TTC549 (cell line): Measurements from ENCODE around the gene STAT1.
"Not testable (repeated sequence)": the region's sequence is repeated elsewhere in the genome, so short reads cannot be mapped to it uniquely, and the experiment has no call there.

Source experiments
- FAIRE-seq: peaks from 2 replicates; lab custom pipeline; 2012; peaks lifted over from hg19 to GRCh38; lab: Jason Lieb, UNC

Gene STAT1

GRCh38 chr2:190981333-190981732, 32.6 kb downstream of the STAT1 start:
- no peak for FAIRE-seq

GRCh38 chr2:190980630-190981209, 33.3 kb downstream of the STAT1 start:
- no peak for FAIRE-seq

GRCh38 chr2:190979906-190980629, 33.9 kb downstream of the STAT1 start:
- FAIRE-seq: no peak

DNA sequence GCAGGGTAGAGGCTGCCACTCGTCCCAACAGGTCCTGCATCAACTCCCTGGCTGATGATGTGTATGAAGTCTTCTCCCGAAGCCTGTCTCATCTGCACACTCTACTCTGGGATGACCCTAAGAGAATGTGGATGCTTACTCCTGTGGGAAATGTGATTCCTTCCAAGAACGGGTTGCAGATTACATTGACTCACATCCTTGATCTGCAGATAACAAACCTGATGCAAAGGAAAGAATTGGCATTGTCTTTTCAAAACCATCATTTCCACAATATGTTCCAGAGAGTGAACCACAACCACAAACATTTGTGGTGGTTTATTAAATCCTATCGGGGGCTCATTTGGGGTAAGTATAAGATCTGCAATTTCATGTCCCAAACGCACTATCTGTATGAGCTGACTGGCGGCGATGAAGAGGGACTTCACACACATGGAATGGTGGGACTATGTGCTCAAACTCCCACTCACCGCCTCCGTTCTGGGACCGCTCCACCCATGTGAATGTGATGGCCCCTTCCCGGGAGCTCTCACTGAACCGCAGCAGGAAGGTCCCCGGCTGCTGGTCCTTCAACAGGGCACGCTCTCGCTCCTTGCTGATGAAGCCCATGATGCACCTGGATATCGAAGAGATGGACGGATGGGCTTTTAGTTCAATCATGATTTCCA, 35.5 kb downstream of the STAT1 start:
- FAIRE-seq: no peak

DNA sequence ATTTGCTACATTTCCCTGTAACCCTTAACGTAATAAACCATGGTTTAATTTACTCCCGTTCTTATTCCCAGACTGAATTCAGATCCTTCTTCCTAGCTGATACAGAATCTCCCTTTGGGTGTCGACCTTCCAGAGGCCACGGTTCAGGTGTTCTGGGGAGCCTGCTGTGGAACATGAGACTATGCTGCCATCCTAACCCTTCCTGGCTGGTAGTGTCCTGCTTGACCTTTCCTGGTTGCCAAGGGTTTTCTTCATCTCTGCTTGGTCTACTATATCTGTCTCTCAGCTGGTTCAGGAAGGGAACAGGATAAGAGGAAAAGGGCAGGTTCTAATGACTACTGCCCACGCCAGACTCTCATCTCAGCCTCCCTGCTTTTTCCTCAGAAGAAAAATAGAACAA, 36.5 kb downstream of the STAT1 start:
- no peak for FAIRE-seq

DNA sequence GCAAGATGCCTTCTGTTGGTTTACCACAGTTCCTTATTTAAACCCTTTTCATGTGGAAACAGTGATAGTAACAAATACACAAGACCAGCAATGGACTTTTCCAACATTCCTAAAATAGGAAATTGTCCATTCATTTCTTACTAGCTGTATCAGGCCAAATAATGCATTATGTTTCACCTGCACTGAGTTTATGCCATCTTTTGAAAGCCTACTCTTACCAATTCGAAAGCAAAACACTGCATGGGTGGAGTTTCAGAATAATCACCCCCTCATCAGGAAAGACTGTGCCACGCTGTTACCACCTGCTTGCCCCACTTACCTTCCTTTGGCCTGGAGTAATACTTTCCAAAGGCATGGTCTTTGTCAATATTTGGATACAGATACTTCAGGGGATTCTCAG, 37.5 kb downstream of the STAT1 start:
- no peak for FAIRE-seq

GRCh38 chr2:190974629-190975361, 39.2 kb downstream of the STAT1 start:
- FAIRE-seq: no peak

GRCh38 chr2:190973726-190974628, 40.0 kb downstream of the STAT1 start:
- no peak for FAIRE-seq

GRCh38 chr2:190973262-190973661, 40.7 kb downstream of the STAT1 start:
- FAIRE-seq: no peak

DNA sequence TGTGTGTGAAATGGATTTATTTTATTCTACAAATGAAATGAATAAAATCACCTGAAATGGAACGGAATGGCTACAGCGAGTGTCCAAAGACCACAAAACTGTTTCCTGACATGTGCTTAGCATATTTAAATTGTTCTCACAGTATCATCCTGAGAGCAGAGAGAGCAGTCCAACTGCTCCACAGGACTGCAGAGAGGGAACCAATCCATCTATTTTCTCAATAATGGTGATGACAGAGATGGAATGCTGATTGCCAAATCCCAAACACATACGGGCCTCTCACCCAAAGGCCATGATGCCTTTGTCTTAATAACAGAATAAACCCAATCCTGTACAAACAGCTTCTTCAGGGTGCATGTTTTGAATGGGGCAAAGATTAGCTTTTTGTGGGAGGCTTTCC, 41.1 kb downstream of the STAT1 start:
- no peak for FAIRE-seq

DNA sequence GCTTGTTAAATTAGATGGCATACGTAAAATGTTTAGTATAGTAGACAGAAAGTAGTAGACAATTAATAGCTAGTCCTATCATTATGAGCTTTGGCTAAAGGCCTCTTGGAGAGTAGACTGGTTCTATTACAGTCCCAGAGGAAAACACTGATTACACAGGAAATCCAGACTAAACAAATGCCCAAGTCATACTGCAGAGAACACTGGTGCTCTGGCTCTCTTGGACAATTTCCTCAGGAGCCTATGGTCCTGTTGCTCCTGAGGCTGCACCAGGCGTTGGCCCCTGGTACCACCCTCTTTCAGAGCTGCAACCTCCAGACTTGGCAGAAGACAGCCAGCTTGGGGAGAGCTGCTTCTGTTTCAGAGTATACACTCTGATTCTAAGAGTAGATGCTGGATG, 41.8 kb downstream of the STAT1 start:
- no peak for FAIRE-seq

DNA sequence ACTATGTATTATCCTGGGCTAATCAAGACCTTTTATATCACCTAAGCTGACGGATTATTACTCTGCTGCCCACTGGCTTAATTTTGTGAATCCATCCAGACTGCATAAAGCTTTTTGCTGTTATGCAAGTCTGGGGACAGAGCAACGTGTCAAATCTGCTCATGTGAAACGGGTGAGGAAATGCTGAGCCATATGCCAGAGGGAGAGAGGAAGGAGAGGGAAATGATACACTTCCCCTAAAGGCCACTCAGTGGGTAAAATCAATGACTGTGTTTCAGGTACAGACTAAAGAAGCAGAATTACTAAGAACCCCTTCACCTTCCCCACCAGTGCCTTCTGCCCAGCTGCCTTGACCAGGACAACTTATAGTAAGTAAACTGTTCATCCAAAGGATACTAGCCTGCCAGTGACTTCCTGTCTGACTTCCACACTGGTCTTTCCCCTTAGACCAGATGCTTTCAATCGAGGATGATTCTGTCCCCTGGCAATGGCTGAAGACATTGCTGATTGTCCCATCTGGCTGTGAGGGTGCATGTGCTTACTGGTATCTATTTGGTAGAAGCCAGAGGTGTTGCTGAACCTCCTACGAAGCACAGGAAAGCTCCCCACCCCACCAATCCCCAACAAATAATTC, 43.0 kb downstream of the STAT1 start:
- FAIRE-seq: no peak

- no peak for FAIRE-seq
These were observed 43.8 kb downstream of the STAT1 start for GRCh38 chr2:190970160-190970559.

GRCh38 chr2:190968522-190968921, 45.4 kb downstream of the STAT1 start:
- FAIRE-seq: no peak

GRCh38 chr2:190965580-190966222, 48.3 kb downstream of the STAT1 start:
- no peak for FAIRE-seq

DNA sequence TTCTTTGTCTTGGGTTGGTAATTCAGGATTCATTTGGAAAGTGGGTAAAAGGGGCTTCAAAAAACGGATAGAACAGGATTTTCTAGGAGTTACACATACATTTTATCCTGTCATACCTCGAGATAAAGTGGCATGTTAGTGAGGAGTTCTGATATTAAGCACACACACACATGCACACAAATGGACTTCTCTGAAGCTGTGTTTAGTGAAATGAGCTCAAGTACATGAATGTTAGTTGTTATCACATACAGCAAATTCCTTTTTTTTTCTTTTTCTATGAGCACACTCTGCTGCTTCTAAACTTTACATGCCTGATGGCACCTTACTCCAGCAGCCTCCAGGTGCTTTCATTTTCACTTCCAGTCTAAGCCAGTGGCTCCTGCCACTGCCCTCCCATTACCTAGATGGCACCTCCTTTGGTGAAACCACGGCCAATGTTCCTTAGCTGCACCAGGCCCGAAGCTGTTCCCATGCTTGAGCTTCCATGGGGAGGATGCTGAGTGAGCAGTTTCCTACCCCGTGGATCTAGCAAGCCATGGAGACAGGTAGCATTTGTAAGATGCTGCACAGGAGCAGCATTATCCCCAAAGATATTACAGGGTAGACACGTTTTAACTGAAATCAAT, 49.7 kb downstream of the STAT1 start:
- no peak for FAIRE-seq

- FAIRE-seq: no peak
These were observed 50.9 kb downstream of the STAT1 start for GRCh38 chr2:190963088-190963487.

- no peak for FAIRE-seq
These were observed 52.0 kb downstream of the STAT1 start for GRCh38 chr2:190961918-190962487.

- not testable (repeated sequence) for FAIRE-seq
These were observed 52.9 kb downstream of the STAT1 start for GRCh38 chr2:190961117-190961516.
